GM19239 (cell line): ENCODE measurements around the gene DTX2.
"Not testable (repeated sequence)": the region's sequence is repeated elsewhere in the genome, so short reads cannot be mapped to it uniquely, and the experiment has no call there.

Source experiments
- DNase-seq: peaks from one replicate; pipeline ENCODE4 v3.0.0; 2011; ENCODE audit warnings: low spot score; ENCODE audit not compliant: insufficient read length
- FAIRE-seq: peaks from 2 replicates; lab custom pipeline; 2011; peaks lifted over from hg19 to GRCh38; lab: Jason Lieb, UNC

DTX2 gene

GRCh38 chr7:76461464-76462101, at the start of gene DTX2:
TSS of gene DTX2 (plus strand) at chr7:76461709. CDS start at chr7:76480510, 18,801 bp downstream.
- DNase-seq: not testable (repeated sequence)
- peak; percentile 89 for FAIRE-seq

- DNase-seq: no peak
- no peak for FAIRE-seq
These were observed 49.3 kb upstream of the DTX2 start for GRCh38 chr7:76412249-76412648.

GRCh38 chr7:76417654-76418310, 43.7 kb upstream of the DTX2 start:
- DNase-seq, FAIRE-seq: not testable (repeated sequence)

- FAIRE-seq, DNase-seq: not testable (repeated sequence)
These were observed 40.4 kb upstream of the DTX2 start for GRCh38 chr7:76421097-76421496.

- FAIRE-seq: no peak
- DNase-seq: no peak
These were observed 37.7 kb upstream of the DTX2 start for GRCh38 chr7:76423666-76424412.

GRCh38 chr7:76424413-76425111, 36.9 kb upstream of the DTX2 start, which contains the start of gene ZP3:
TSS of gene ZP3 (plus strand) at chr7:76424950. CDS start at chr7:76424965, 15 bp downstream.
- FAIRE-seq (no peak), DNase-seq (no peak)

GRCh38 chr7:76425156-76425555, 36.4 kb upstream of the DTX2 start:
- no peak for FAIRE-seq
- DNase-seq: no peak

GRCh38 chr7:76425558-76425957, 36.0 kb upstream of the DTX2 start:
- not testable (repeated sequence) for FAIRE-seq, DNase-seq

- FAIRE-seq (no peak), DNase-seq (no peak)
These were observed 35.3 kb upstream of the DTX2 start for GRCh38 chr7:76426246-76426645.

- FAIRE-seq (no peak), DNase-seq (no peak)
These were observed 33.9 kb upstream of the DTX2 start for GRCh38 chr7:76427635-76428034.

GRCh38 chr7:76428149-76428823, 33.2 kb upstream of the DTX2 start:
- DNase-seq: no peak
- no peak for FAIRE-seq

GRCh38 chr7:76428868-76429805, 32.4 kb upstream of the DTX2 start:
- DNase-seq (no peak), FAIRE-seq (no peak)

GRCh38 chr7:76430211-76430610, 31.3 kb upstream of the DTX2 start:
- no peak for FAIRE-seq
- DNase-seq: no peak

- DNase-seq: no peak
- no peak for FAIRE-seq
These were observed 30.7 kb upstream of the DTX2 start for GRCh38 chr7:76430836-76431235.

- not testable (repeated sequence) for DNase-seq
- peak; percentile 85 for FAIRE-seq
These were observed 23.6 kb upstream of the DTX2 start for GRCh38 chr7:76437873-76438272.

- FAIRE-seq, DNase-seq: not testable (repeated sequence)
These were observed 22.2 kb upstream of the DTX2 start for GRCh38 chr7:76439120-76439888.

GRCh38 chr7:76440404-76440803, 21.1 kb upstream of the DTX2 start:
- not testable (repeated sequence) for FAIRE-seq, DNase-seq

- DNase-seq: not testable (repeated sequence)
- peak; percentile 88 for FAIRE-seq
These were observed 19.7 kb upstream of the DTX2 start for GRCh38 chr7:76441792-76442191.
